ENCODE data around the gene SERTAD4. TPM values are rescaled to one million over a fixed set of nuclear protein-coding genes. Genes with fewer than 3 reads are reported as not detected.
A peak's percentile ranks its signal among the peaks of the same experiment; 100 is the strongest.

SERTAD4 gene
- total and polyA plus RNA-seq, 7 donors = 0.60 to 23.5 (median 4.3) TPM

DNA sequence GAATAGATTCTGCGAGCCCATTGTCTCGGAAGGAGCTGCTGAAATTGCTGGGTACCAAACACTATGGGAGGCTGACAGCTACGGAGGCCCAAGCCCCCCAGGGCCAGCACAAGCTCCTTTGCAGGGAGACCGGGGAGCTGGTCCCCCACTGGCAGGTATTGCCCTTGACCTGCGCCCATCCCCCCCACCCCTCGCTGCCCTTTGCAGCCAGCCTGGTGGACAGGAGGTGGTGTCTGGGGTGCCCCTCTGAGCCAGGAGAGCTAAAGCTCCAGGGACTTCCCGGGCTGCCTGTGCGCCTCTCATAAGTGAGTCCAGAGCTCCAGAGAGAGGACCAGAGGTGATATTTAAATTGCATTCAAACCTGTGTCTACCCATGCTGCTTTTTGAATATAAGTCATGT lies 5.4 kb downstream of the SERTAD4 start:
- DNase-seq = no peak
- peaks cover 0 to 79% (median 66%) of the 10 kb centered on the region in 4 donors for H3K4me1 ChIP-seq
- peak overlapping the region; percentile 85 to 99 (median 98) for H3K27ac ChIP-seq
- no peaks in the 10 kb centered on the region for H3K9me3 ChIP-seq
- peaks cover 0 to 16% (median 0%) of the 10 kb centered on the region in 4 donors for H3K36me3 ChIP-seq
- H3K27me3 ChIP-seq = no peaks in the 10 kb centered on the region
- intact Hi-C loops (cut with DNase I) = no loop called here
- no peak for TF ChIP-seq POLR2A (IDR thresholded peaks at IDR 0.05)
- TF ChIP-seq POLR2AphosphoS5 (IDR thresholded peaks at IDR 0.05) = no peak
- TF ChIP-seq, protein P1, sequence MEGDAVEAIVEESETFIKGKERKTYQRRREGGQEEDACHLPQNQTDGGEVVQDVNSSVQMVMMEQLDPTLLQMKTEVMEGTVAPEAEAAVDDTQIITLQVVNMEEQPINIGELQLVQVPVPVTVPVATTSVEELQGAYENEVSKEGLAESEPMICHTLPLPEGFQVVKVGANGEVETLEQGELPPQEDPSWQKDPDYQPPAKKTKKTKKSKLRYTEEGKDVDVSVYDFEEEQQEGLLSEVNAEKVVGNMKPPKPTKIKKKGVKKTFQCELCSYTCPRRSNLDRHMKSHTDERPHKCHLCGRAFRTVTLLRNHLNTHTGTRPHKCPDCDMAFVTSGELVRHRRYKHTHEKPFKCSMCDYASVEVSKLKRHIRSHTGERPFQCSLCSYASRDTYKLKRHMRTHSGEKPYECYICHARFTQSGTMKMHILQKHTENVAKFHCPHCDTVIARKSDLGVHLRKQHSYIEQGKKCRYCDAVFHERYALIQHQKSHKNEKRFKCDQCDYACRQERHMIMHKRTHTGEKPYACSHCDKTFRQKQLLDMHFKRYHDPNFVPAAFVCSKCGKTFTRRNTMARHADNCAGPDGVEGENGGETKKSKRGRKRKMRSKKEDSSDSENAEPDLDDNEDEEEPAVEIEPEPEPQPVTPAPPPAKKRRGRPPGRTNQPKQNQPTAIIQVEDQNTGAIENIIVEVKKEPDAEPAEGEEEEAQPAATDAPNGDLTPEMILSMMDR (IDR thresholded peaks at IDR 0.05) = no peak
- WGBS, 2 donors = 85 to 94% methylated on average over 8 of the region's 8 CpGs
- peak overlapping the region in 1 of 4 donors; percentile 15 for H3K4me3 ChIP-seq

DNA sequence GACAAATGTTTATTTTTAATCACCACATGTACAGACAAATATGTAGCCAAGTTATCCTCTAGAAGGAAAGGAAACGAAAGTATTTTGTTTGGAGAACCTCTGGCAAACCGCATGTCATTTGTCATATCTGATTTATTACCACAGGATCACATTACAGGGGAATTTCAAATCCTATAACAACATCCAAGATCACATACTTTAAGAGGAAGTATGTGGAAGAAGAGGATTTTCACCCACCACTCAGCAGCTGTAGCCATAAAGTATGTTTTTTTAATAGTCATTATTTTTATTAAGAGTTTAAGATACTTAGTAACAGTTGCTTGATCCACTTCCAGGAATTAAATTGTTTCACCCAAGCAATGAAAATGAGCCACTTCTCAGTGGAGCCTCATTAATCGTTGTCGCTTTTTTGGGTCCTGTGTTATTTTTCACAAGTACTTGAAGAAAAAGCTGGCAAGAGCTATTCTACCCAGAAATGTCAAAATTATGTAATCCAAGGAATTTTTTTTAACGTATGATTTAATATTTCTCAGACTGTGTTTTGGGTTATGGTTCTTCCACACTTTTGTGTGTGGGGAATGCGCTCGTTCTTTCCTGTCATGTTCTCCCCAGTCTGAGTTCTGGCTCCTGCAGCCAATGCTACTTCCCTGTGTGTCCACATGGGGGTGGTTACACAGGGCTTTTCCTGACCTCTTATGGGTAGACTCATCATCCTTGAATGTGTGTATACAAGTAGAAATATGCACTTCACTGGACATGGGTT lies 6.9 kb downstream of the SERTAD4 start:
- Histone ChIP-seq H3K27ac (peak overlapping the region; percentile 34 to 99 (median 98)), H3K36me3 (peaks cover 0 to 16% (median 0%) of the 10 kb centered on the region in 4 donors), H3K4me3 (no peak overlapping the region), H3K4me1 (peaks cover 0 to 73% (median 60%) of the 10 kb centered on the region in 4 donors), H3K9me3 (no peaks in the 10 kb centered on the region), H3K27me3 (no peaks in the 10 kb centered on the region)
- peak; percentile 79 for DNase-seq
- TF ChIP-seq EP300 (IDR thresholded peaks at IDR 0.05) (no peak), POLR2AphosphoS5 (IDR thresholded peaks at IDR 0.05) (peak in 3 of 4 donors; percentile 38 to 59 (median 54)), POLR2A (IDR thresholded peaks at IDR 0.05) (no peak)
- TF ChIP-seq, protein P1 (IDR thresholded peaks at IDR 0.05) = peak in 3 of 4 experiments; percentile 45 to 54 (median 53)
- intact Hi-C loops (cut with DNase I) = no loop called here
- 62 to 83% methylated on average over 7 of the region's 7 CpGs for WGBS, 2 donors

DNA sequence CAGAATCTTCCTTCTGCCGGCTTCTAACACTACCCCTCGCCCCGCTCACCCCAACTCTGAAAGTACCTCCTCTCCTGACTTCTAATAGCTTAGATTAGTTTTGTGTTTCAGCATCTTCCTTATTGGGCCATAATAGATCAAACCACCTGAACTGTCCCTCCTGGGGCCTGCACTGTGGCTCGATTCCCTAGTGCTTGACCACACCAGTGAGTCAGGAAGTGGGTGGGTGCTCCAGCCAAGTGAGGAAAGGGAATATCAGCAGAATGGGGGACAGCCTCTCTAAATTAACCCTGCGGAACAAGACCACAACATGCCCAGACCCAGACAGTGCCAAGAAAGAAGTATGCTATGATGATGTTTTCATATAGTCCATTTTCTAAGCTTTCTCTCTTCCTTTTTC lies 8.5 kb downstream of the SERTAD4 start:
- peaks cover 0 to 57% (median 44%) of the 10 kb centered on the region in 4 donors for H3K4me1 ChIP-seq
- peaks cover 0 to 16% (median 0%) of the 10 kb centered on the region in 4 donors for H3K36me3 ChIP-seq
- H3K4me3 ChIP-seq = no peak overlapping the region
- H3K27ac ChIP-seq = peak overlapping the region in 2 of 4 donors; percentile 45 to 98
- no peak for TF ChIP-seq EP300 (IDR thresholded peaks at IDR 0.05)
- TF ChIP-seq, protein P1 (IDR thresholded peaks at IDR 0.05) = no peak
- TF ChIP-seq POLR2A (IDR thresholded peaks at IDR 0.05) = no peak
- no peak for TF ChIP-seq POLR2AphosphoS5 (IDR thresholded peaks at IDR 0.05)
- intact Hi-C loops (cut with DNase I) = no loop called here
- WGBS, 2 donors = 91 to 93% methylated on average over 5 of the region's 5 CpGs
- no peaks in the 10 kb centered on the region for H3K9me3 ChIP-seq
- no peak for DNase-seq
- H3K27me3 ChIP-seq = no peaks in the 10 kb centered on the region

DNA sequence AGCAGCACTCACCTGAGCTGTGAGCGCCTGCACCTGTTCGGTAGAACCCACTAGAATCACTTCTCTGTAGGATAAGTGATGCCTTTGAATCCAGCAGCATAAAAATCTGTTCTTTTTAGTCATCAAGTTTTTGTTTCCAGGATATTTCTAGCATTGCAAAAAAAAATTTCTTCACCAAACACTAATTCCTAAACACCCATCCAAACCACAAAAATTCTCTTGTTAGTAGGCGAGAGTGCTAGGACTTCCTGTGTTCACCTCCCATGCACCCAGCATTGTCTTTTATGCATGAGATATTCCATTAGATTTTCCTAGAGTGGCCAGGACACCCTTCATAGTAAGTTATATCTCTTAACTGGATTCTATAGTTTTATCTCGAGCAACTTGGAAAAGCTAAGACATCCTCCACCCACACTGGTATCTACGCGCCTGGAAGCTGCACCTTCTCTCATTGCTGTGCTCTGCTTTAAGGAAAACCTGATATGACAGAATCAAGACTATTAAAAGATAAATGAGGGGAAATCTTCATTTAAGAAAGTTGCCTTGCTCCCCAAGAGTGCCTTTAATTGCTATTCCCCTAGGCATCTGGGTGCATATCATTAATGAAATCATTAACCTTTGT lies 12.3 kb downstream of the SERTAD4 start:
- peaks cover 0 to 26% (median 9%) of the 10 kb centered on the region in 4 donors for H3K4me1 ChIP-seq
- no peaks in the 10 kb centered on the region for H3K9me3 ChIP-seq
- H3K27me3 ChIP-seq = no peaks in the 10 kb centered on the region
- no peak overlapping the region for H3K4me3 ChIP-seq
- H3K36me3 ChIP-seq = peaks cover 0 to 16% (median 0%) of the 10 kb centered on the region in 4 donors
- TF ChIP-seq, protein P1 (IDR thresholded peaks at IDR 0.05) = no peak
- TF ChIP-seq POLR2A (IDR thresholded peaks at IDR 0.05) (no peak), EP300 (IDR thresholded peaks at IDR 0.05) (no peak), POLR2AphosphoS5 (IDR thresholded peaks at IDR 0.05) (no peak)
- H3K27ac ChIP-seq = no peak overlapping the region
- WGBS, 2 donors = 92 to 93% methylated on average over 6 of the region's 6 CpGs
- intact Hi-C loops (cut with DNase I) = no loop called here
- no peak for DNase-seq
